Fibroblast of pulmonary artery (primary cell): Measurements from ENCODE around the gene ARID4B.

ENCODE experiments used
- DNase-seq: peaks from one replicate; pipeline ENCODE4 v3.0.0-alpha.2; 2010; ENCODE audit warnings: low read depth
- H3K4me3 ChIP-seq: replicated peaks from 2 replicates; pipeline ENCODE4 v1.5.1; 2011; ENCODE audit warnings: low read depth, mild to moderate bottlenecking, control low read depth, low read length, moderate library complexity
- CTCF ChIP-seq: IDR thresholded peaks from 2 replicates; pipeline ENCODE4 v1.5.1; 2011; ENCODE audit warnings: mild to moderate bottlenecking, control low read depth, low read length, inconsistent platforms; ENCODE audit errors: missing control alignments

Gene ARID4B

GRCh38 chr1:235296729-235297128 is 31.2 kb downstream of the ARID4B start:
- TF ChIP-seq CTCF, result no peak

GRCh38 chr1:235295902-235296350 is 32.1 kb downstream of the ARID4B start:
- TF ChIP-seq CTCF, result no peak
- DNase-seq, result peak; percentile 17
- H3K4me3 ChIP-seq, result no peak overlapping the region

More at GRCh38 chr1:235296729-235297128, 31.2 kb downstream of the ARID4B start:
- no peak for DNase-seq
- H3K4me3 ChIP-seq, result no peak overlapping the region

GRCh38 chr1:235293322-235293942 is 34.5 kb downstream of the ARID4B start:
- no peak for TF ChIP-seq CTCF
- DNase-seq, result no peak
- no peak overlapping the region for H3K4me3 ChIP-seq

- DNase-seq, result no peak
- no peak overlapping the region for H3K4me3 ChIP-seq
- no peak for TF ChIP-seq CTCF
These were observed 35.2 kb downstream of the ARID4B start for GRCh38 chr1:235292790-235293189.

GRCh38 chr1:235291599-235292091 is 36.3 kb downstream of the ARID4B start:
- no peak for DNase-seq
- no peak for TF ChIP-seq CTCF
- H3K4me3 ChIP-seq, result no peak overlapping the region

GRCh38 chr1:235290740-235291502 is 37.1 kb downstream of the ARID4B start:
- H3K4me3 ChIP-seq, result no peak overlapping the region
- no peak for TF ChIP-seq CTCF
- no peak for DNase-seq
